Neutrophil (primary cell): ENCODE measurements around the gene PPP6R3.

ENCODE experiments used
- H3K27ac ChIP-seq: fragments of 200-600 bp; sonication (generic); 2 replicates; pipeline ENCODE4 v1.5.1; 2016; ENCODE audit warnings: mild to moderate bottlenecking, moderate library complexity
- H3K27me3 ChIP-seq: fragments of 200-600 bp; sonication (generic); 2 replicates; pipeline ENCODE4 v1.6.0; 2016; ENCODE audit warnings: mild to moderate bottlenecking
- H3K36me3 ChIP-seq: fragments of 200-600 bp; sonication (generic); 2 replicates; pipeline ENCODE4 v1.5.1; 2017
- H3K4me1 ChIP-seq, 2 experiments: fragments of 200-600 bp in 1 of 2; sonication (generic) in 1 of 2; 1 replicate in 1 of 2; 2 replicates in 1 of 2; pipeline versions ENCODE4 v1.5.1 to v1.6.1; 2013 to 2016; ENCODE audit warnings: low read depth in 1 of 2, low read length in 1 of 2, mild to moderate bottlenecking in 1 of 2, moderate library complexity in 1 of 2; ENCODE audit not compliant: control insufficient read depth in 1 of 2, insufficient read depth in 1 of 2
- H3K4me3 ChIP-seq, 2 experiments: fragments of 200-600 bp in 1 of 2; sonication (generic) in 1 of 2; 1 replicate in 1 of 2; 2 replicates in 1 of 2; pipeline ENCODE4 v1.5.1; 2013 to 2016; ENCODE audit warnings: low read depth in 1 of 2, low read length in 1 of 2, mild to moderate bottlenecking in 1 of 2, moderate library complexity in 1 of 2
- H3K9me3 ChIP-seq: fragments of 200-600 bp; sonication (generic); 2 replicates; pipeline ENCODE4 v1.5.1; 2016
- TF ChIP-seq, protein P1 (sequence below): fragments of 200-600 bp; sonication (generic); IDR thresholded peaks from 2 replicates; pipeline ENCODE4 v1.5.1; 2016; ENCODE audit warnings: antibody characterized with exemption

Gene PPP6R3

DNA sequence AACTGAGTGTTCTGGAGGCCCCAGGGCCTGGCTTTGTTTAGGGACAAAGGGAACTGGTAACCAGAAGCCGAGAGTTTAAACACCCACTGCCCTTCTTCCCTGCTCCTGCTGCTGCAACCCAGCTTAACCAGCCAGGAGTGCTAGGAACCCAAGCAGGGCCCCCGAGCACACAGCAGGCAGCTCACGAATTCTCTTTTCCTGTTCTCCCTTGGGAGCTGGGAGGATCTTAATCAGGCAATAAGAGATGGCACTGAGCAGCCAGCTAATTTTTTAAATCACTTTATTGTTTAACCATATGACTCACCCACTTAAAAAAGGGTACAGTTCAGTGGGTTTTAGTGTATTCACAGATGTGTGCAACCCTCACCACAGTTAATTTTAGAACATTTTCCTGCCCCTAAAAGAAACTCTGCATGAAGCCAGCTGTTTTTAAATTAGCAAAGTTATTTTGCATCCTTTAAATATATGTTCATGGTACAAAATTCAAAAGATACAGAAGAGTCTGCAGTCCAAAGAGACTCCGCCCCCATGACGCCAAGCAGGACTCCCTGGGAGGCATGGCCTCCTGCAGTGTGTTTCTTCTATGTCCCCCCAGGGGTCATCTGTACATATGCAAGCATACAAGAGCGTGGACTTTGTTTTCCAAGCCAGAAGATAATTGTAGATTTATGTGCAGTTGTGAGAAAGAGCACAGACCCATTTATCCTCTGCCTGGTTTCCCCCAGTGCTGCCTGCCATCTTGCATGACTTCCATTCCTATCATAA is 18.9 kb upstream of the PPP6R3 start:
- H3K4me1 ChIP-seq, result no peaks in the 10 kb centered on the region
- no peaks in the 10 kb centered on the region for H3K27me3 ChIP-seq
- H3K36me3 ChIP-seq, result no peaks in the 10 kb centered on the region
- H3K27ac ChIP-seq, result no peak overlapping the region
- no peak overlapping the region for H3K4me3 ChIP-seq
- H3K9me3 ChIP-seq, result no peaks in the 10 kb centered on the region
- TF ChIP-seq, protein P1, sequence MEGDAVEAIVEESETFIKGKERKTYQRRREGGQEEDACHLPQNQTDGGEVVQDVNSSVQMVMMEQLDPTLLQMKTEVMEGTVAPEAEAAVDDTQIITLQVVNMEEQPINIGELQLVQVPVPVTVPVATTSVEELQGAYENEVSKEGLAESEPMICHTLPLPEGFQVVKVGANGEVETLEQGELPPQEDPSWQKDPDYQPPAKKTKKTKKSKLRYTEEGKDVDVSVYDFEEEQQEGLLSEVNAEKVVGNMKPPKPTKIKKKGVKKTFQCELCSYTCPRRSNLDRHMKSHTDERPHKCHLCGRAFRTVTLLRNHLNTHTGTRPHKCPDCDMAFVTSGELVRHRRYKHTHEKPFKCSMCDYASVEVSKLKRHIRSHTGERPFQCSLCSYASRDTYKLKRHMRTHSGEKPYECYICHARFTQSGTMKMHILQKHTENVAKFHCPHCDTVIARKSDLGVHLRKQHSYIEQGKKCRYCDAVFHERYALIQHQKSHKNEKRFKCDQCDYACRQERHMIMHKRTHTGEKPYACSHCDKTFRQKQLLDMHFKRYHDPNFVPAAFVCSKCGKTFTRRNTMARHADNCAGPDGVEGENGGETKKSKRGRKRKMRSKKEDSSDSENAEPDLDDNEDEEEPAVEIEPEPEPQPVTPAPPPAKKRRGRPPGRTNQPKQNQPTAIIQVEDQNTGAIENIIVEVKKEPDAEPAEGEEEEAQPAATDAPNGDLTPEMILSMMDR, result no peak

DNA sequence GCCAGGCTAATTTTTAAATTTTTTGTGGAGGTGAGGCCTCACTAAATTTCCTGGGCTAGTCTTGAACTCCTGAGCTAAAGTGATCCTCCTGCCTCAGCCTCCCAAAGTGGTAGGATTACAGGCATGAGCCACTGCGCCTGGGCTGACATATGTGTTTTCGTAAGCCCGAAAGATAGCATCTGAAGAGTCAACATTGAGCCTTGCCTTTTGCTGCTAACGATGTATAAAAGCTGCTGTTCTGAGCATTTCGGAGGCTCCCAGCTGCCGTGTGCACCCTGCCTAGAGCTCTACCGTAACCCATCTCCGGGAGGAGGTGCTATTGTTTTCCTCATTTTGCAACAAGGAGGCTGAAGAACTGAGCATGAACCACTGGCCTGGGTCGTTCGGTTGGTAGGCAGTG is 18.1 kb upstream of the PPP6R3 start:
- no peak overlapping the region for H3K27ac ChIP-seq
- TF ChIP-seq, protein P1, result no peak

DNA sequence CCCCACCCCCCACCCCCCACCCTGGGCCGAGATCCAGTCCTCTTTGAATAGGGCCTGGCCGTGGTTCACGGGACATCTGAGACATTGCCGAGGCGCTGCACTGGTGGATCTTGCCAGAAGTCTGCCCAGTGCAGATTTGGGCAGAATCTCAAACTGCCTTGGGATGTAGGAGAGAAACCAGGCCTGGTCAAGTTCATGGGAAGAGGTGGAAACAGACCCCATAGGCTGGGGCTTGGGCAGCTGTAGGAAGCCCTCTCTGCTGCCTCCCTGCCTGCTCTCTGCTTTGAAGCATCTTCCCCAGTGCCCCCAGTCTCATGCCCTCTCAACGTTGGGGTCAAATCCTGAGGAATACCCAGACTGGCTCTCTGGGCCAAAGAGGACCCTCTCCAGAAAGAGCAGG is 16.0 kb upstream of the PPP6R3 start:
- Histone ChIP-seq H3K4me1 (no peaks in the 10 kb centered on the region), H3K27me3 (no peaks in the 10 kb centered on the region), H3K36me3 (no peaks in the 10 kb centered on the region)

More for the DNA sequence above, 18.1 kb upstream of the PPP6R3 start:
- Histone ChIP-seq H3K4me3 (no peak overlapping the region), H3K36me3 (no peaks in the 10 kb centered on the region), H3K4me1 (no peaks in the 10 kb centered on the region), H3K27me3 (no peaks in the 10 kb centered on the region), H3K9me3 (no peaks in the 10 kb centered on the region)

DNA sequence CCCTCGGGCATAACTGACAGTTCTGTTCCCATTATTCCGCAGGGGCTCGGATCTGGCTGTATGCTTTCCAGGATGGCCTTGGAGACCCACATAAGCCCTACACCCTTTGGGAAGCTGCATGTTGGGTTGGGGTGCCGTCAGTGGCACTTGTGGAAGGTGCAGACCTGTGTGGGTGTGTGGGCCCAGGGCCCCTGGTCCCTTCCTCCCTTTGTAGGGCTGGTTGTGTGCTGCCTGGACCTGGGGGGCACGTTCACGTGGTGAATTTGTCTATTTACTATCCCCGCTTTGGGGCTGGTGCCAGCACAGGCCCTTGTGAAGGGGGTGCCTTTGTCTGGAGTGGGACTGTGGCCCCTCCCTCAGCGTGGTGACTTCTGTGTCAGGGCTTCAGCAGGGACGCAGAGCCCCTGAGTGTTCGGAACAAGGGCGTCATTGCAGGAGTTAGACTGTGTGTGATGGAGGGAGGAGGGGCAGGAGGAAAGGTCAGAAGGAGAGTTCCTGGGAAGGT is 15.0 kb upstream of the PPP6R3 start:
- Histone ChIP-seq H3K9me3 (no peaks in the 10 kb centered on the region), H3K27me3 (no peaks in the 10 kb centered on the region), H3K27ac (no peak overlapping the region), H3K4me1 (no peaks in the 10 kb centered on the region), H3K4me3 (no peak overlapping the region), H3K36me3 (no peaks in the 10 kb centered on the region)
- TF ChIP-seq, protein P1, result no peak

More for the DNA sequence above, 16.0 kb upstream of the PPP6R3 start:
- no peaks in the 10 kb centered on the region for H3K9me3 ChIP-seq
- no peak overlapping the region for H3K27ac ChIP-seq
- TF ChIP-seq, protein P1, result no peak
- no peak overlapping the region for H3K4me3 ChIP-seq

DNA sequence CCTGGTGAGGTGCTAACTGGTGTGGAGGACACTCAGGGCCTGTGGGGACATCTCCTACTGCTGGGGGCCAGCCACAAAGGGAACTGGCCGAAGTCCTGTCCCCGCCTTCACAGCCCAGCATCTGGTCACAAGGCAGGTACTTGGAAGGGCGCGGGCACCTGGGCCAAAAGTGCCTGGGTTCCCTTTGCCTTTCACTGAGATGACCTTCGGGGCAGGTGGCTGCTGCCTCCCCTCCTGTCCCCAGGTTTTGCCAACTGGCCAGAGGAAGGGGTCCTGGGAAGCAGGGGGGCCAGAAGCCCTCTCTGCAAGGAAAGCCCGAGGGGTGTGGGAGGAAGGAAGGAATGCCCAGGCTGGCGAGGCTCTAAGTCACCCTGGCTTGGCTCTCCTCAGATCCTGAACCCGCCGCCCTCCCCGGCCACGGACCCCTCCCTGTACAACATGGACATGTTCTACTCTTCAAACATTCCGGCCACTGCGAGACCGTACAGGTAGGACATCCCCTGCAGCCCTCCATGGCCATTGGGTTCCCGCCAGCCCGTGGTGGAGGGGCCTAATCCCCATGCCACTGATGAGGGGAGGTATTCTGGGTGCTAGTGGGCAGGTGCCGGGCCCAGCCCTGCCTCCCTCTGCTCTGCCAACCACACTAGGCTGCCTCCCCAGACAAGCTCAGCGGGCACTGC is 14.4 kb upstream of the PPP6R3 start:
- Histone ChIP-seq H3K36me3 (no peaks in the 10 kb centered on the region), H3K4me3 (no peak overlapping the region), H3K9me3 (no peaks in the 10 kb centered on the region), H3K27me3 (no peaks in the 10 kb centered on the region), H3K27ac (no peak overlapping the region), H3K4me1 (no peaks in the 10 kb centered on the region)
- TF ChIP-seq, protein P1, result no peak
